Stimulated activated naive CD4-positive, alpha-beta T cell treated with Interleukin-2 at 50 U/mL for 16 hours (primary cell): ENCODE results near the gene STPG3.
A peak's percentile ranks its signal among the peaks of the same experiment; 100 is the strongest.

Source experiments
- DNase-seq: peaks from one replicate; lab custom pipeline; 2025; lab: John Stamatoyannopoulos, UW

The STPG3 gene

DNA sequence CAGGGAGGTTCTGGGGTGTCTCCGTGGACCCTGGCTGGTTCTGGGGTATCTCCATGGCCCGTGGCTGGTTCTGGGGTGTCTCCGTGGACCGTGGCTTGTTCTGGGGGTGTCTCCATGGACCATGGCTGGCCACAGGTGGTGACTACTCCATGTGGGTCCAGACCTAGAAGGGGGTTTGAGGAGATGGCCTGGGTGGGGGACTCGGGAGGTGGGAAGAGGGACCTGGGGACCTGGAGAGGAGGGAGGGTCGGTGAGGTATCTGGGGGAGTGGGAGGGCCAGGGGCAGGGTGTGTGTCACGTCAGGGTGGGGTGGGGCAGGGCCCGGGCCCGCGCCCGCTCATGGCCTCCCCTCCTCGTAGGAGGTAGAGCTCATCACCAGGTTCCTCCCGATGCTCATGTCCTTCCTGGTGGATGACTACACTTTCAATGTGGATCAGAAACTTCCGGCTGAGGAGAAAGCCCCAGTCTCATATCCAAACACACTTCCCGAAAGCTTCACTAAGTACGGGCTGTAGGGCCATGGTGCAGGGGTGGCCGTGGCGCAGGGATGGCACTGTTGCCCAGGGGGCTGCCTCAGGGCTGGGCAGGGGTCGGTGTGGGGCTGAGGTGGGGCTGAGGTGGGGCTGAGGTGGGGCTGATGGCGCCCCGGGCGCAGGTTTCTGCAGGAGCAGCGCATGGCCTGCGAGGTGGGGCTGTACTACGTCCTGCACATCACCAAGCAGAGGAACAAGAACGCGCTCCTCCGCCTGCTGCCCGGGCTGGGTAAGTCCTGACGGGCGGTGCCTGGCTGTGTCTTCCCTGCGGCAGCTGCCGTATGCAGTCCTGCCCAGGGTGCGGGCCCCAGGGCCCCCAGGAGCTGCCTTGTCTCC, 15.7 kb downstream of the STPG3 start:
- no peak for DNase-seq

DNA sequence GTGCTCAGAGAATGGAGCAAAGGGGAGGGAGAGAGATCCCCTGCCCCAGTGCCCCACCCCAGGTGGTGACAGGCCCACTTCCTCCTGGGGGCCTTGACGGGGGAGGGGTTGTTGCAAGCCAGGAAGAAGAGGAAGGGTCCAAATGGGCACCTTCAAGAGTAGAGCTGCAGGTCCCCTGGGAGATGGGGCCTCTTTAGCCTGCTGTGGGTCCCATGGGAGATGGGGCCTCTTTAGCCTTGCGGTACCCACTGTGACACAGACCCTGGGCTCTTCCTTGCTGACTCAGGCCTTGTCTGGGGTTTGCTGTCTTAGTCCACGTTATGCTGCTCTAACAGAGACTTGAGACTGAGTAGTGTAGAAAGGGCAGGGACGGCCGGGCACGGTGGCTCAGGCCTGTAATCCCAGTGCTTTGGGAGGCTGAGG, 16.9 kb downstream of the STPG3 start:
- DNase-seq = no peak

DNA sequence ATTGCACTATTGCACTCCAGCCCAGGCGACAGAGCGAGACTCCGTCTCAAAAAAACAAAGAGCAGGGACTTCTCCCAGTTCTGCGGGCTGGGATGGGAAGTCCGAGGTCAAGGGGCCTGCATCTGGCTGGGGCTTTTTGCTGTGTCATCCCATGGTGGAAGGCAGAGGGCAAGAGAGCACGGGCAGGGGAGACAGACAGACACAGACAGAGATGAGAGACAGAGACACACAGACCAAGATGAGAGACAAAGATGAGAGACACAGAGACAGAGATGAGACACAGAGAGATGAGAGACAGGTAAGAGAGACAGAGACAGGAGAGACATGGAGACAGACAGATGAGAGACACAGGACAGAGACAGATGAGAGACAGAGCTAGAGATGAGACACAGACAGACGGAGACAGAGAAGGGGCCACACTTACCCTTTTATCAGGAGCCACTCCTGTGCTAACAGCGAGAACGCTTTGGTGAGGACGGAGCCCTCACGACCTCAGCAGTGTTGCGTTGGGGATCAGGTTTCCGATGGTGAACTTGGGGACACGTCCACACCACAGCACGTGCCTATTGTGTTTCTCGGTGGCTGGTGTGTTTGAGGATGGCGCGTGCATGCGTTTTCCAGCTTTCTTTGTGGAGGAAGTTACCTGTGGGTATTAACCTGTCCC, 17.6 kb downstream of the STPG3 start:
- DNase-seq = no peak

DNA sequence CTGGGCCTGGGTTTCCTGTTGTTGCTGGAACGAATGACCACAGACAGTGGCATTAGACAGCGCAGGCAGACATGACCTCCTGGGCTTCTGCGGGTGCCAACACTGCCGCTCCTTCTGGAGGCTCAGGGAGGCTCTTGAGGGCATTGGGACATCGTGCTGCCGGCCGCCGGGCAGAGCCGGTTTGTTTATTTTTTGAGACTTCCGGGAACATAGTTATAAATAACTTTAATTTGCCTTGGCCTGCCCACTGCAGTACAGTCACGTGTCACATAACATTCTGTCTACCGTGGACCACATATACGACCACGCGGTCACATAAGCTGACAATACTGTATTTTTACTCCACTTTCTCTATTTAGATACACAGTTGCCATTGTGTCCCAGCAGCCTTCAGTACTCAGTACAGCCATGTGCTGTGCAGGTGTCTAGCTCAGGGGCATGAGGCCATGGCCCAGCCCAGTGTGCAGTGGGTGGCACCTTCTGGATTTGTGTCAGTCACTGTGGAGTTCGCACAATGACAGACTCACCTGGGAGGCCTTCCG, 18.2 kb downstream of the STPG3 start:
- DNase-seq = no peak

DNA sequence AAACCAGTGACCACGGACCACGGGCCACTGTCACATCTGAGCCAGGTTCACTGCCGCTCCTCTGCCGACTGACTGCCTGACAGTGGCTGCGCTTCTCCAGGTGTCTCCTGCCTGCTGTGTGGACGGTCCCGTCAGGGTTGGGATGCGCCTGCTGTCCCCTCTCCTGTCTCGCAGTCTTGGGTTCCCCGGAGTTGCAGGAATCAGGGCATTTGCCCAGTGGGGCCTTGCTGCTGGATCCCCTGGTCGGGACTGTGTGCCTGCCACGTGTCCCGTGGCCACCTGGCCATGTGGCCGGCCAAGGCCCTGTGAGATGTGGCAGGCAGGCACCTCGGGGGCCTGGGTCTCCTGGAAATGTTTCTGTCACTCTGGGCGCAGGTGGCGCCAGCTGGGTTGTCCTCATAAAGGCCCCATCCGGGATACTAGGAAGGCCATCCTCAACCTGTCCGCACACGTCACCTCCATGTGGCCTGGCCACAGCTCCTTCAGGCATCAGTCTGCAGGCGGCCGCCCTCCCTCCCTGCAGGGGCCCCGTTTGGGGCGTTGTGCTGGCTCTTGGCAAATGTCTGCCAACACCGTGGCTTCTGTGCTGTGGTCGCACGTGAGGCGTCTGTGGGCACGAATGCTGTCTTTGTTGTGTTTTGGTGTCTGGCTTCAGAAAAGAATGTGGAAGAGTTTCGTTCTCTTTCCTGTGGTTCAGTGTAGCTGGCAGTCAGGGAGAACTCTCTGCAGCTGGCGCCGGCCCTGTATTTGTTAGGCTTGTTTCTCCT, 20.0 kb downstream of the STPG3 start:
- DNase-seq = no peak

DNA sequence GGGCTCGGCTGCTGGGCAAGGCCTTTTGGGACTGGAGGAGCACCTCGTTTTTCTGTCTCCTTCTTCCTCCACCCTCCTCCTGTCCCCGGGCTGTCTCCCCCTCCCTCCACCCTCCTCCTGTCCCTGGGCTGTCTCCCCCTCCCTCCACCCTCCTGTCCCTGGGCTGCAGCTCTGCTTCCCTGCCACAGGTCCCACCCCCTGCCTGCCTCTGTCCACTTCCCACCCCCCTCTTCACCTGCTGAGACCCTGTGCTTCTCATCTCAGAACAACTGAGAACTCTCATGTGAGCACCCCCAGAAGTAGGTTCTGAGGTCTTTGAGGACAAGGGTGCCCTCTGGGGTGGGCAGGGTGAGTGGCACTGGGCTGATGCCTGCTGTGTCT, 20.6 kb downstream of the STPG3 start:
- DNase-seq = no peak

DNA sequence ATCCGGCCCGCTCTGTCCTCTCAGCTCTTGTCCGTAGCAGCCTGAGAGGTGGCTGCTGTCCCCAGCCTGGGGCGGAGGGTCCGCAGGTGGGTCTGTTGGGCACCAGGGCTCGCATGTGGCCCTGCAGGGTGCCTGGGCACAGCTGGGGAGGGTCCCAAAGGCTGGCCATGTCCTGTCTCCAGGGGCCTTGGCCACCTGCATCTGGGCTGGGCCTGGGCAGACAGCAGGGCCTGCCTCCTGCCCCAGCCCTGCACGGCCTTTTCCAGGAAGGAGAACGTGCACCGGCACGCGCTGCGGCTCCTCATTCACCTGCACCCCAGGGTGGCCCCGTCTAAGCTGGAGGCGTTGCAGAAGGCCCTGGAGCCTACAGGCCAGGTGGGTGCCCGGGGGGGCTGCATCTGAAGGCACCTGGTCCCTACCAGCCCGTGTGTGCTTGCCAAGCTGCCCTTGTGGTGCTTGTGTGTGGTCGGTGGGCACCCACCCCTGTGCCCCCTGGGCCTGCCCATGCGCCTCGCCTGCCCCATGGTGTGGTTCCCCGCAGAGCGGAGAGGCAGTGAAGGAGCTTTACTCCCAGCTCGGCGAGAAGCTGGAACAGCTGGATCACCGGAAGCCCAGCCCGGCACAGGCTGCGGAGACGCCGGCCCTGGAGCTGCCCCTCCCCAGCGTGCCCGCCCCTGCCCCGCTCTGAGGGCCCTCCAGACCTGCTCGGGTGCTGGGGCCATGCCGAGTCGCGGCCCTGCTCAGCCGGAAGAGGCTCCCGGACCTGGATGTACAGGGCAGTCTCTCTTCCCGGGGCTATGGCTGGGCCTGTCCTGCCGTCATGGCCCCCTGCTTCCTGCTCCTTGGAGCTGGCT, 21.4 kb downstream of the STPG3 start:
- DNase-seq = no peak

DNA sequence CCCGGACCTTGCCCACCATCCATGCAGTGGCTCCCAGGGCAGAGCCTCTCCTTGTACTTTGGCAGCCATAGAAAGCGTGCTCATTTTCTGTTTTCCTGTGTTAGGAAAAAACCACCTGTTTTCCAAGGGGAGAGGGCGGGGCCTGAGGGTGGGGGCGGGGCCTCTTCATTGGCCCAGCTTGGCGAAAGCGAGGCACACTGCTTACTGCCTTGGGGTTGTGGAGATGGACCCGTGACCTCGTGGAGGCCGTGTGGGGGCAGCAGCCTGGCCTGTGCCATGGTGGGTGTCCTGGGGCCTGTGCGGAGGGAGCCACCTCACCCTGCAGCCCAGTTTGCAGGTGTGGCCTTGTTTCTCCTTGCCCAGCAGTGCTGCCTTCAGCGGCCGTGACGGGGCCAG, 22.0 kb downstream of the STPG3 start:
- no peak for DNase-seq

DNA sequence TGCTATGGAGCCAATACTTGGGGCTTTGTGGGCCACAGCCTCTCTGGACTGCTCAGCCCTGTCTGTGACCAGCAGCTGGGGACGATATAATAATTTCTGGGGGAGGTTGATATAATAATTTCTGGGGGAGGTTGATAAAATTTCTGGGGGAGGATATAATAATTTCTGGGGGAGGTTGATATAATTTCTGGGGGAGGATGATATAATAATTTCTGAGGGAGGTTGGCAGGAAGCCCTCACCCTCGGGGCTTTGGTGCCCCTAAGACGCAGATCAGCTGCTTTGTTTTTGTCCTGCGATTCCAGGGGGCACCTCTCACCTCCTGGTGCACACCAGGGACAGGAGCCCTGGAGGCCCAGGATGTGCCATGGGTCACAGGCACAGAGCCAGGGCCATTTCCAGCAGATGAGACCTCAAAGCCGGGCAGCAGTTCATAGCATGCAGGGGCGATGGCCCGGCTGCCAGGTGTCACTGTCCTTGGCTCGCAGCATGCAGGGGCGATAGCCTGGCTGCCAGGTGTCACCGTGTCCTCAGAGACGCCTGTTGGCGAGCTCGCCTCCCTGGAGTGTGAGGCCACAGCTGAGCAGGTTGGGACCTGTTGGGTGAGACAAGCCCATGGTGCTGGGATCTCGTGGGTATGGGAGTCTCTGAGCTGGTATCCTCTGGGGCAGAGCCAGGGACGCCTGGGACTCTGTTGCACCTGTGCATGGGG, 22.7 kb downstream of the STPG3 start:
- DNase-seq = no peak

DNA sequence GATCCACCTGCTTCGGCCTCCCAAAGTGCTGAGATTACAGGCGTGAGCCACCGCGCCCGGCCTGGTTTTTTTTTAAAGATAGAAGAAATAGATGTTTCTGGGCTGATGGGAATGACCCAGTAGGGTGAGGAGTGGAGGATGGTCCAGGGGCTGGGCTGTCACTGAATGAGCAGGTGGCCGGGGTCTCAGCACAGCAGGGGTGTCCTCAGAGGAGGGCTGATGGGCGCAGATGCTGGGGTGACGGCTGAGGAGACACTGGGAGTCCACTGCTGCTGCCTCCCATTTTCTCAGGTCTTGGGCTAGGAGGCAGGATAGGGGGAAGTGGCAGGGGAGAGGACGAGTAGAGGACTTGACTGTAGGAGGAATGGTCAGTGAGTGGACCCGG, 24.1 kb downstream of the STPG3 start:
- no peak for DNase-seq

DNA sequence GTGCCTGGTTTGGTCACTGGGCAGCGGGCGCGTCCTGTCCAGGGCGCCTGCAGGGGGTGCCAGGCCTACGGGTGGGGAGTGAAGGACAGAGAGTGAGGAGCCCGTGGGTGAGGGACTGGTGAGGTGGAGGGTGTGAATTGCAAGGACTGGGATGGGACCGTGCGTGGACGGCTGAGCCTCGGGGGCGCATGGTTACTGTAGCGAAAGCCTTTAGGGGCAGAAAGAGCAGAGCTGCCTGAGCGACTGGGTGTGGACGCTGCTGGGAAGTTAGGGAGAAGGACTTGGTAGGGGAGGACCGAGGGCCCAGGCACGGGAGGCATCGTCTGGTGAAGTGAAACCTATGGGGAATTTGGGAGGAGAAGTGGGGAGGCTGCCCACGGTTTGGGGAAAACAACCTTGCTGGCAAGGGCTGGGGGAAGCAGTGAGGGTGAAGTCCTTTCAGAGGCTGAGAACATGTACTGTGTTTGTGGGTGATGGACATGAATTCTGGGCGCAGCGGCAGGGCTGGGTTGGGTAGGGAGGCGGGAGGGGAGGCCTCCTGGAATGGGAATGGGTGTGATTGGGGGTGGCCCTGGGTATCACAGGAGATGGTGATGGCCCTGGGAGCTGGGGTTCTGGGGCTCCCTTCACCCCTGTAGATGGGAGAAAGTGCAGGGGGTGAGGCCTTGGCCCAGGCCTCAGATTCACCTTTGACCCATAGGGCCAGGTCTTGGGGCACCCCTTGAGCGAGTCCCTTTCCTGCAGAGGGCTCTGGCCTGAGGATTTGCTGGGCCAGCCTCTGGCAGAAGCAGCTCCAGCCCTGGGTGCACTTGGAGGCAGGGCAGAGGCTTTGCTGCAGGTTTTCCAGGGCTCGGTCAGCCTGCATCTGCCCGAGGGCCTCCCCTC, 24.7 kb downstream of the STPG3 start:
- no peak for DNase-seq

DNA sequence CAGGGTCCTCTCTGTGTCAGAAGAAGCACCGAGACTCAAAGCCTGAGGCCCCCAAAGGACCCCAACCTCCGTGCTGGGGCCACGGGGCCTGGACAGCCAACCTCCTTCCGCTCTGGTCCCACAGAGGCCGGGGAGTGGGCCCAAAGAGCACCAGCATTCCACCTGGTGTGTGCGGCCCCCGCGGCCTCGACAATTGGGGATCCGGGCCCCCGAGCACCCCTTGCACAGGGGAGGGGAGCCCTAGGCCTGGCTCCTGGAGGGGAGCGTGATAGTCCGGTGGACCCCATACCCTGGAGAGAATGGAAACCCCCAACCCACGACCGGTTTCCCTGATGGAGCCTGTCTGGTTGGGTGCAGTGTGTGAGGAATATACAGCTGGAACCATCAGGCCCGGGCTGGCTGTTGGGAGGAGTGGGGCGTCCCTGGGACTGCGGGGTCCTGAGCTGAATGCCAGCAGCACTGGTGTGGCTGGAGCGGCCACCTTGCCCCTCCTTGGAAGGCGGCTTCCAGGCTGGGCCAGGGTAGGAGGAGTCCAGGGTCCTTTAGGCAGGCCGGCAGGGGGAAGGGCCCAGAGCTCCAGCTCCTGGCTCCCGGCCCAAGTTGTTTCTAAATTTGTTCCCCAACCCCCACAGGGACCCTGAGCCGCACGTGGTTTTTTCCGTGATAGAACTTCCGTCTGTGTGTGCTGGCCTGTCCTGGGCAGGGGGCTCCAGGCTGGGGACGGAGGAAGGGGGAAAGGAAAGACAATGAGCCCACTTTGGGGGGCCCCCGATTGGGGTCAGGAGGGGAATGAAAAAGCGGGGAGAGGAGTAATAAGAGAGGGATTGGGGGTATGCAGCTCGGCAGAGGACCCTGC, 25.6 kb downstream of the STPG3 start:
- DNase-seq = no peak

DNA sequence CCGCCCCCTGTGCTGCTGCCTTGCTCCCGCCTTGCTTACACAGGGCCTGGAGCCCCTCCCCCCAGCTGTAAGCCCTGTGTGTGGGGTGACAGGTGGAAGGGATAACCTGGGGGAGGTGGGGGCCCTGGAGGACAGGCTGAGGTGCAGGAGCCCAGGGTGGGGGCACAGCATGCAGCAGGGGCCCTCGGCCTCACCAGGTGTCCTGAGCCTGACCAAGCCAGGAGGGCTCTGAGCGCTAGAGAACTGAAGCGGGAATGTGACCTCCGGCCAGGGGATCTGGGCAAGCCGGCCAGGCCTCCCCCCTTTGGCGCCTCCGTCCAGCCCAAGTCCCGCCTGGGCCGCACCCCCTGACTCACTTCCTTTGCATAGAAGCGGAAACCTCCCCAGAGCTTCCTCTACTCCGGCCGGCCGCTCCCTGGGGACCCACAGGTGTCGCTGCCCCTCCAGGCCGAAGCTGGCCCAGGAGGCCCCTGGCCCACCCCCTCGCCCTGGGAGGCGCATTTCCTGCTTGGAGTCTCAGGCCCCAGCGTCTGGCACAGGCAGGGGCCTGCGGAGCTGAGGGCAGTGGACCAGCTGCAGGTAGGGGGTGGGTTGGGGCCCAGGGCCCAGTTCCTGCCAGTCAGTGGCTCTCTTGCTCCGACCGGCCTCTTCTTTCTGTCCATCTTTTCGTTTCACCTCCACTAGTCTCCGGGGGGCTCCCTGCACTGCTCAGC, 26.4 kb downstream of the STPG3 start, which contains the start of gene TOR4A:
Gene TOR4A, plus strand, starts transcription at position 398 of the 713 bp plus-strand sequence. CDS start 964 bp downstream, outside the sequence.
- DNase-seq = peak; percentile 15

DNA sequence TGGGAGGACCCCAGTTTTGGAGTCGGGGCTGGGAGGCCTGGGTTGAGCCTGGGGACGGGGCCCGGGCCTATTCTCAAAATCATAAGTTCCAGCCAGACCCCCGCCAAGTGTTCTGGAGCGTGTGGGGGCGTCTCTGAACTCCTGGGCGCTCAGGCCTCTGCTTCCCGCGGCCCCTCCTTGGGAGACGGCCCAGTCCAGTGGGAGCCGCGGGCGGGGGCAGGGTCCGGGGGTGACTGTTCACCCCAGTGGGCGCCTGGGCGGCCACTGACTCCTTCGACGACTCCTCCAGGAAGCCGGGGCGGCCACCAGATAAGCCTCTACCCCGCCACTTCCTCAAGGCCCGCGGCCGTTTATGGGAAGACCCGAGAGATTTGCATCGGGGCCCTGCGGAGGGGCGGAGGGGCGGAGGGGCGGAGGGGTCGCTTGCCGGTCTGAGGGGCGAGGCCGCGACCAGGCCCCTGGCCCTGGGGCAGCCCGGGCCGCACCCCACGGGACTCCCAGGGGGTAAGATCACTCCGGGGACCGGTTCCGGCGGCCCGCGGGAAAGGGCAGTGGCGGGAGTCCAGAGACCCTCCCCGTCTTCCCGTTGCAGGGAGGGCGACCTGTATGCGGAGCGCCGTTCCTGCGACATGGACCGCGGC, 27.1 kb downstream of the STPG3 start:
- peak; percentile 24 for DNase-seq

DNA sequence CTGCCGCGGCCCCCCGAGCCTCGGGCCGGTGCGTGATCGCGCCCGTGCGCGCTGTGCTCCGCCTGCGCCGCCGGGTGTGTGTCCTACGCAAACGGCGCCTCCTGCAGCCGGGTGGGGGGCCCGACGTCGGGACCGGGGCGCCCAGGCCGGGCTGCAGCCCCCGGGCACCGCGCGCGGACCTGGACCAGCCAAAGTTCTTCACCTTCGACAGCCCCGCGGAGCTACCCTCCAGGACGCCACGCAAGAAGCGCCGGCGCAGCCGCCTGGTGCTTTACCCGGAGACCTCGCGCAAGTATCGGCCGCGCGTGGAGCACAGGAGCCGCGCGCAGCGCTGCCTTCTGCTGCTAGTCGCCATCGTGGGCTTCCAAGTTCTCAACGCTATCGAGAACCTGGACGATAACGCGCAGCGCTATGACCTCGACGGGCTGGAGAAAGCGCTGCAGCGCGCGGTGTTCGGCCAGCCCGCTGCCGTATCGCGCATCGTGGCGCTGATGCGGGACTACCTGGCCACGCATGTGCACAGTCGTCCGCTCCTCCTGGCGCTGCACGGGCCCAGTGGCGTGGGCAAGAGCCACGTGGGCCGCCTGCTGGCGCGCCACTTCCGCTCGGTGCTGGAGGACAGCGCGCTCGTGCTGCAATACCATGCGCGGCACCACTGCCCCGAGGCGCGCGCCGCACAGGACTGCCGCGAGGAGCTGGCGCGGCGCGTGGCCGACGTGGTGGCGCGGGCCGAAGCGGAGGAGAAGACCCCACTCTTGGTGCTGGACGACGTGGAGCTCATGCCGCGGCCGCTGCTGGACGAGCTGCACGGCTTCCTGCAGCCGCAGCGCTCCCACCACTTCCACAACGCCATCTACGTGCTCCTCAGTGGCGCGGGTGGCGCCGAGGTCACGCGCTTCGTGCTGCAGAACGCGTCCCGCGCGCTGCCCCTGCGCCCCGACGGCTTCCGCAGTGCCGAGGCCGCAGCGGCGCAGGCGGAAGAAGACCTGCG, 27.9 kb downstream of the STPG3 start:
- no peak for DNase-seq

DNA sequence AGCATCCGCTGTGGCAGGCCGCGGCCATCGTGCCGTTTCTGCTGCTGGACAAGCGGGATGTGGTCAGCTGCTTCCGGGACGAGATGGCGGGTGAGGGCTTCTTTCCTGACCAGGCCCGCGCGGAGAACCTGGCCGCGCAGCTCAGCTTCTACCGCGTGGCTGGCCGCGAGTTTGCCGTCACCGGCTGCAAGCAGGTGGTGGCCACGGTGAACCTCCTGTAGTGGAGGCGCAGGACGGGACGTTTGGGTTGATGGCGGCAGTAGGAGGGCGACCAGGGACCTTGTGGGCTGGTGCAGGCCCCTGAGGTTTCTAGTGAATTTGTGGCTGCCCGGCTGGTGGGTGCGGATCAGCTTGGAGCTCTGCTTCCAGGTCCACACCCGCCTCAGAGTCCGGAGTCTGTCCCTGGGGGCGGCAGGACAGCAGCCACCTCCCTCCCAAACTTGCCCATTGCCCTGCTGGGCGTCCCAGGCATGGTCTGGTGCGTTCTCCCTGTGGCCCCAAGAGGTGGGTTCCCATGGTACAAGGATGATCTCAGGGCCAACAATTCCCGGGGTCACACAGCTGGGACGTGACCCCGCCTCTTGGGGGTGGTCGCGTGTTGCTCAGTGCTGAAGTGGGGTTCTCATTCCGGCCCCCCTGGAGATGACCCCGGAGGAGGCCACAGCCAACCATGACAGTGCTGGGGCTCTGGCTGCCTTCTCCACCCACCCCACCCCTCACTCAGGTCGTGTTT, 28.8 kb downstream of the STPG3 start:
- no peak for DNase-seq
